Measurements from ENCODE around the gene ARL13B.
A peak's percentile ranks its signal among the peaks of the same experiment; 100 is the strongest.

Gene ARL13B

DNA sequence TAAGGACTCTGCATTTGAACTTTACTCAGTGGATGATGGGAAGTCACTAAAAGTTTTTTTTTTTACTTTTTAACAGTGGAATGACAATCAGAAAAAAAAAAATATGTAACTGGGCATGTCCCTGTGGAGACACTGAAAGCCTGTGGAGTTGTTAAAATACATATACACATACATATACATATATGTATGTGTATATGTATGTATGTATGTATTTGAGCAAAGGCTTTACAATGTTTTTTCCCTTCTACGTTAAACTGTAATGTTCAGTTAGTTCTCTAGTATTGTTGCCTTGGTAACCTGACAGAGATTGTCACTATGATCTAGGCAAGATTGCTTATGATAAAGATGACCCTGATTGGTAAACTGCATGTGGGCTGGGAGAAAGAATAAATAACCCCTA lies 113.2 kb downstream of the ARL13B start:
- H3K36me3 ChIP-seq (ENCODE audit: low read depth) = peaks cover 3% of the 10 kb centered on the region
- H3K4me3 ChIP-seq (ENCODE audit: severe bottlenecking) = no peak overlapping the region
- H3K9me3 ChIP-seq (ENCODE audit: severe bottlenecking) = no peaks in the 10 kb centered on the region
- H3K27ac ChIP-seq (ENCODE audit: poor library complexity, severe bottlenecking) = no peak overlapping the region
- ATAC-seq (ENCODE audit: low read depth) (no peak), DNase-seq (ENCODE audit: low spot score) (no peak)
- no peaks in the 10 kb centered on the region for H3K4me1 ChIP-seq (ENCODE audit: insufficient read depth, poor library complexity, severe bottlenecking)
- no peaks in the 10 kb centered on the region for H3K27me3 ChIP-seq (ENCODE audit: insufficient read depth, poor library complexity, severe bottlenecking)
- TF ChIP-seq, protein P1, sequence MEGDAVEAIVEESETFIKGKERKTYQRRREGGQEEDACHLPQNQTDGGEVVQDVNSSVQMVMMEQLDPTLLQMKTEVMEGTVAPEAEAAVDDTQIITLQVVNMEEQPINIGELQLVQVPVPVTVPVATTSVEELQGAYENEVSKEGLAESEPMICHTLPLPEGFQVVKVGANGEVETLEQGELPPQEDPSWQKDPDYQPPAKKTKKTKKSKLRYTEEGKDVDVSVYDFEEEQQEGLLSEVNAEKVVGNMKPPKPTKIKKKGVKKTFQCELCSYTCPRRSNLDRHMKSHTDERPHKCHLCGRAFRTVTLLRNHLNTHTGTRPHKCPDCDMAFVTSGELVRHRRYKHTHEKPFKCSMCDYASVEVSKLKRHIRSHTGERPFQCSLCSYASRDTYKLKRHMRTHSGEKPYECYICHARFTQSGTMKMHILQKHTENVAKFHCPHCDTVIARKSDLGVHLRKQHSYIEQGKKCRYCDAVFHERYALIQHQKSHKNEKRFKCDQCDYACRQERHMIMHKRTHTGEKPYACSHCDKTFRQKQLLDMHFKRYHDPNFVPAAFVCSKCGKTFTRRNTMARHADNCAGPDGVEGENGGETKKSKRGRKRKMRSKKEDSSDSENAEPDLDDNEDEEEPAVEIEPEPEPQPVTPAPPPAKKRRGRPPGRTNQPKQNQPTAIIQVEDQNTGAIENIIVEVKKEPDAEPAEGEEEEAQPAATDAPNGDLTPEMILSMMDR (IDR thresholded peaks at IDR 0.05; ENCODE audit: poor library complexity, severe bottlenecking) = no peak

DNA sequence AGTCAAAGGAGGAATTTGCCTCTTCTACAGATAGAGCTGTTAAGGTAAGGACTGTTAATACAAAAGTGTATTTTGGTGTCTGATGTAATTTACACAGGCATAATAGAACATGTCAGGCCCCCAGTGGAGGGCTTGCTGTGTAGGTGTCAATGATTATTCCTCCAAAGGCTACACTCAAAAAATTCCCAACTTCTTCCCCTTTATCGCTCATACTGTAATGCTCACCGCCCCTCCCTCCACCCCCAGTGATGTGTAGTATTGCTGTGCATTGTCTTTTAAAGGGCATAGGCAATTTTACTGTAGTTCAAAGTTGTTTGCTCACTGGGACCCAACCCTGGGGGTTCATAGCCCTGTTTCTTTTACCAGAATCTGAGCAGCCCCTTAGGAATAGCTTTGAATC lies 115.2 kb downstream of the ARL13B start:
- no peak overlapping the region for H3K4me3 ChIP-seq (ENCODE audit: severe bottlenecking)
- TF ChIP-seq, protein P1 (IDR thresholded peaks at IDR 0.05; ENCODE audit: poor library complexity, severe bottlenecking) = no peak
- peaks cover 6% of the 10 kb centered on the region for H3K36me3 ChIP-seq (ENCODE audit: low read depth)
- ATAC-seq (ENCODE audit: low read depth) (no peak), DNase-seq (ENCODE audit: low spot score) (no peak)
- H3K27ac ChIP-seq (ENCODE audit: poor library complexity, severe bottlenecking) = no peak overlapping the region
- H3K9me3 ChIP-seq (ENCODE audit: severe bottlenecking) = no peaks in the 10 kb centered on the region
- H3K27me3 ChIP-seq (ENCODE audit: insufficient read depth, poor library complexity, severe bottlenecking) = no peaks in the 10 kb centered on the region
- H3K4me1 ChIP-seq (ENCODE audit: insufficient read depth, poor library complexity, severe bottlenecking) = no peaks in the 10 kb centered on the region

DNA sequence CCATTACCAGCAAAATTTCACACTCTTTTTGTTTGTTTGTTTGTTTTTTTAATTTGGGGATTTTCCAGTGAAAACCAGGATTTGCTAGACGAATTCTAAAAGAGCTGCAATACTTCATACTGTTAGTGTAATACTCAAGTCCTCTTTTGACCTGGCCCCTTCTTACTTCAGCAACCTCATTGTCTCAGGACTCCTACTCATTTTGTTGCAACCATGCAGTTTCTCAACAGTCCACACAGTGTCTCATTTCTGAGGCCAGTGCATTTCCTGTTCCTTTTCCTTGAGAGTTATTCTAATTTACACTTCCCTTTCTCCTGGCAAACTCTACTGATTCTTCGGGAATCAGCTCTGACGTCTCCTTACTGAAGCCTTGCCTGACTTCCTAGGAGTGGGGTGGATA lies 118.5 kb downstream of the ARL13B start:
- peaks cover 11% of the 10 kb centered on the region for H3K36me3 ChIP-seq (ENCODE audit: low read depth)

DNA sequence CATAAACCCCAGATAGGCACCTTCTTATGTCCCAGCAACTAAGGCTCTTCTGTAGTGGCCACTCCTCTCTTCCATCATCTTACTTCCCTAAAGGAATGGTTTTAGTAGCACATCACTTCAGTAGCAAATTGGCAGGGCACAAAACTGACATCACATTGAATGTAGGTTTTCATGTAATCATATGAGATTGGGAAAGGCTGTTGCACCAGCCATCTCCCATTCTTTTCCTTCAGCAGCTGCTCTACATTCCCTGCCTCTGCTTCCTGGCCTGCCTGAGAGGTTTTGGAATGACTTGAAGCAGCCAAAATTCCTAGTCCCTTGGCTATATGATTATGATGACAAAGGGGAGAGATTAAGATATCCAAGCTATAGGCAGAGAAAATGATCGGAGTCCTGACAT lies 119.4 kb downstream of the ARL13B start:
- Histone ChIP-seq H3K36me3 (ENCODE audit: low read depth) (peaks cover 11% of the 10 kb centered on the region), H3K27ac (ENCODE audit: poor library complexity, severe bottlenecking) (no peak overlapping the region), H3K4me3 (ENCODE audit: severe bottlenecking) (no peak overlapping the region), H3K4me1 (ENCODE audit: insufficient read depth, poor library complexity, severe bottlenecking) (no peaks in the 10 kb centered on the region), H3K27me3 (ENCODE audit: insufficient read depth, poor library complexity, severe bottlenecking) (no peaks in the 10 kb centered on the region), H3K9me3 (ENCODE audit: severe bottlenecking) (no peaks in the 10 kb centered on the region)
- DNase-seq (ENCODE audit: low spot score) (no peak), ATAC-seq (ENCODE audit: low read depth) (no peak)
- TF ChIP-seq, protein P1 (IDR thresholded peaks at IDR 0.05; ENCODE audit: poor library complexity, severe bottlenecking) = no peak

More for the DNA sequence above, 118.5 kb downstream of the ARL13B start:
- Histone ChIP-seq H3K27me3 (ENCODE audit: insufficient read depth, poor library complexity, severe bottlenecking) (no peaks in the 10 kb centered on the region), H3K4me3 (ENCODE audit: severe bottlenecking) (no peak overlapping the region), H3K4me1 (ENCODE audit: insufficient read depth, poor library complexity, severe bottlenecking) (no peaks in the 10 kb centered on the region), H3K27ac (ENCODE audit: poor library complexity, severe bottlenecking) (no peak overlapping the region), H3K9me3 (ENCODE audit: severe bottlenecking) (no peaks in the 10 kb centered on the region)
- TF ChIP-seq, protein P1 (IDR thresholded peaks at IDR 0.05; ENCODE audit: poor library complexity, severe bottlenecking) = no peak
- DNase-seq (ENCODE audit: low spot score) (no peak), ATAC-seq (ENCODE audit: low read depth) (peak; percentile 49; the same call in 1 of the 3 replicates)

DNA sequence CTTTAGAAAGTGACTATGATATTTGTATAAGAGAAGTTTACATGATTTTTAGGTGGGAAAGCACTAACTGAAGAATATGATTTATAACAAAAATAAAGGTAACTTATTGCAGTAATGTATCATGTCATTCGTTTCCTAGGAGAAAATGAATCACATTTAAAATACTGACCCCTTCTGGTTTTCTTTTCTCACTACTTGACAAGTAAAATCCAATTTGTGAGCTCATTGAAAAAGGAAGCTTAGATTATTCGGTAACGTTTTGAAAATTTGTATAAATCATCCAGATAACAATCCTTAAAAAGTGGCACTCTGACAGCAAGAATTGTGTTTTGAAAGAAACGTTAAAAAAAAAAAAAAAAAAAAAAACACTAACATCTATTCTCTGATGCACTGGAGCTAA lies 121.9 kb downstream of the ARL13B start:
- H3K9me3 ChIP-seq (ENCODE audit: severe bottlenecking) = no peaks in the 10 kb centered on the region
- no peak overlapping the region for H3K4me3 ChIP-seq (ENCODE audit: severe bottlenecking)
- H3K27ac ChIP-seq (ENCODE audit: poor library complexity, severe bottlenecking) = no peak overlapping the region
- peaks cover 7% of the 10 kb centered on the region; the same call in 1 of the 2 replicates for H3K36me3 ChIP-seq (ENCODE audit: low read depth)
- ATAC-seq (ENCODE audit: low read depth) = no peak
- TF ChIP-seq, protein P1 (IDR thresholded peaks at IDR 0.05; ENCODE audit: poor library complexity, severe bottlenecking) = peak; percentile 29
- no peaks in the 10 kb centered on the region for H3K4me1 ChIP-seq (ENCODE audit: insufficient read depth, poor library complexity, severe bottlenecking)
- no peaks in the 10 kb centered on the region for H3K27me3 ChIP-seq (ENCODE audit: insufficient read depth, poor library complexity, severe bottlenecking)
- DNase-seq (ENCODE audit: low spot score) = no peak
